HCT116 (cell line): ENCODE data around the gene PBX1.

ENCODE experiments used
- ATF3 ChIP-seq: IDR thresholded peaks from 2 replicates; pipeline ENCODE4 v1.6.1; 2012
- CTCF ChIP-seq, 3 experiments: fragments of 200-600 bp in 1 of 3; sonication (generic) in 1 of 3; IDR thresholded peaks in 2 of 3; conservative IDR thresholded peaks in 1 of 3; 2 replicates each; pipeline ENCODE4 v1.5.1; 2012 to 2017; ENCODE audit warnings: low read depth in 2 of 3, low read length in 2 of 3, antibody characterized with exemption in 1 of 3, borderline replicate concordance in 1 of 3, control low read depth in 1 of 3, mild to moderate bottlenecking in 1 of 3, mixed read lengths in 1 of 3, mixed run types in 1 of 3, moderate library complexity in 1 of 3; ENCODE audit not compliant: insufficient read depth in 1 of 3
- EZH2 ChIP-seq: fragments of 200-600 bp; sonication (generic); IDR thresholded peaks from 2 replicates; pipeline ENCODE4 v1.6.1; 2017; ENCODE audit warnings: antibody characterized with exemption, mixed run types
- JUND ChIP-seq: IDR thresholded peaks from 2 replicates; pipeline ENCODE4 v1.6.1; 2012
- MAX ChIP-seq: IDR thresholded peaks from 2 replicates; pipeline ENCODE4 v1.6.1; 2012
- POLR2A ChIP-seq: IDR thresholded peaks from 2 replicates; pipeline ENCODE4 v1.7.0; 2011; ENCODE audit warnings: borderline replicate concordance; ENCODE audit not compliant: insufficient read depth, insufficient read length; ENCODE audit errors: extremely low read depth
- POLR2AphosphoS5 ChIP-seq: IDR thresholded peaks from 2 replicates; pipeline ENCODE4 v1.6.1; 2011; ENCODE audit warnings: mild to moderate bottlenecking, low read depth, low read length, moderate library complexity
- RAD21 ChIP-seq: IDR thresholded peaks from 2 replicates; pipeline ENCODE4 v1.6.1; 2012; ENCODE audit warnings: low read depth, mild to moderate bottlenecking
- SP1 ChIP-seq: IDR thresholded peaks from 2 replicates; pipeline ENCODE4 v1.6.1; 2012; ENCODE audit warnings: low read depth

GRCh38 chr1:164660412-164660772, 101.4 kb downstream of the PBX1 start:
- TF ChIP-seq MAX (no peak), EZH2 (no peak), CTCF (IDR thresholded peaks at IDR 0.05 in 2 of 3, conservative IDR thresholded peaks at IDR 0.05 in 1 of 3; ENCODE audit: borderline replicate concordance in 1 of 3, insufficient read depth in 1 of 3, low read depth in 2 of 3, low read length in 2 of 3) (no peak), ATF3 (no peak), POLR2A (no peak), RAD21 (peak; percentile 20; the same call in 1 of the 2 replicates), POLR2AphosphoS5 (no peak), JUND (0 out of 2 replicates have a peak, but pooled peaks have one; percentile 7), SP1 (peak; percentile 15; the same call in 1 of the 2 replicates)
